T-helper 22 cell (primary cell): ENCODE measurements around the gene DSCAML1.
"Not testable (repeated sequence)": the region's sequence is repeated elsewhere in the genome, so short reads cannot be mapped to it uniquely, and the experiment has no call there.

ENCODE experiments used
- DNase-seq: peaks from one replicate; pipeline ENCODE4 v3.0.0-alpha.2; 2020; ENCODE audit warnings: low read depth

The DSCAML1 gene

DNA sequence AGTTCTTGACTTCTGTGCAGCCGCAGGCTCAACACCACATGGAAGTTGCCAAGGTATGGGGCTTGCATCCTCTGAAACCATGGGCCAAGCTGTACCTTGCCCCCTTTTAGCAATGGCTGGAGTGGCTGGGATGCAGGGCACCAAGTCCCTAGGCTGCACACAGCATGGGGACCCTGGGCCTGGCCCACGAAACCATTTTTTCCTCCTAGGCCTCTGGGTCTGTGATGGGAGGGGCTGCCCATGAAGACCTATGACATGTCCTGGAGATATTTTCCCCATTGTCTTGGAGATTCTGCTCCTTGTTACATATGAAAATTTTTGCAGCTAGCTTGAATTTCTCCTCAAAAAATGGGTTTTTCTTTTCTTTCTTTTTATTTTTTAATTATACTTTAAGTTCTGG, 398.4 kb downstream of the DSCAML1 start:
- not testable (repeated sequence) for DNase-seq

DNA sequence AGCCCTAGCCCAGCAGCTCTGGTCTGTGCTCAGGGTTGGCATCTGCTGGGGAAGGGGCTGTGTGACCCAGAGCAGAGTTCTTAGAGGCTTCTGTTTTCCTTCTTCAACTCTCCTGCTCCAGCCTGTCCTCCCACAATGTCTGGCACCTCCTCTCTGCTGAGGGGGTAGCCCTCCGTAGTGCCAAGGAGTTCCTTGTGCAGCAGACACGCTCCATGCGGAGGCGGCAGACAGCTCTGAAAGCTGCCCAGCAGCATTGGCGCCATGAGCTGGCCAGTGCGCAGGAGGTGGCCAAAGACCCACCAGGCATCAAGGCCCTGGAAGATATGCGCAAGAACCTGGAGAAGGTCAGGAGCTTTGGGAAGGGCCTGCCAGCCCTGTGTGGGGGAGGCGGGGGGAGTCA, 400.0 kb downstream of the DSCAML1 start:
- DNase-seq, result no peak

GRCh38 chr11:117395476-117395875, 401.5 kb downstream of the DSCAML1 start:
- DNase-seq, result no peak

DNA sequence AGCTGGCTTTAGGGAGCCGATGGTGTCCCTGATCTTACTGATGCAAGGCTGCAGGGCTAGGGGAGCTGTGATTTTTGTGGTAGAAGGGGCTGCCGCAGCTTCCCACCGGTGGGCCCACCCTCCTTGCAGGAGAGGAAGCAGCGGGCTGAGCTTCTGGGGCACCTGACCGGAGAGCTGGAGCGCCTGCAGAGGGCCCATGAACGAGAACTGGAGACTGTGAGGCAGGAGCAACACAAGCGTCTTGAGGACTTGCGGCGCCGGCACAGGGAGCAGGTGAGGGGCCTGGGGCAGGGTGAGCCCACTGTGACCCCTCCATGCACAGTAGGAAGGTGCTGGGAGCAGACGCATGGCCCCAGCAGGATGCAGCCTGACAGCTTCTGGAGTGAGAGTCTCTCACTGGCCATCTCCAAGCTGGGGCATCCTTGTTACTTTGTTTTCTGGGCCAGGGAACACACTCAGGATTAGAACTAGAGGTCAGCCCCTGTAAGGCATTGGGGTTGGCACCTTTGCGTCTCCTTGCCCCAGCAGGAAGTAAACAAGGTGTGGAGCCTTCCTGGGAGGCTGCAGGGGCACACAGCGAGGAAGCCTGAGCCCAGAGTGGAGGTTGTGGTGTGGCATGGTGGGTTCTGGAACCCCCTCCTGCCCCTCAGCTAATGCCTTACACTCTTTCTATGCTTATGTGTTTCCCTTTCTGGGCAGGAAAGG, 402.6 kb downstream of the DSCAML1 start:
- no peak for DNase-seq

- DNase-seq, result no peak
Measured at GRCh38 chr11:117392979-117393378, 404.0 kb downstream of the DSCAML1 start.

DNA sequence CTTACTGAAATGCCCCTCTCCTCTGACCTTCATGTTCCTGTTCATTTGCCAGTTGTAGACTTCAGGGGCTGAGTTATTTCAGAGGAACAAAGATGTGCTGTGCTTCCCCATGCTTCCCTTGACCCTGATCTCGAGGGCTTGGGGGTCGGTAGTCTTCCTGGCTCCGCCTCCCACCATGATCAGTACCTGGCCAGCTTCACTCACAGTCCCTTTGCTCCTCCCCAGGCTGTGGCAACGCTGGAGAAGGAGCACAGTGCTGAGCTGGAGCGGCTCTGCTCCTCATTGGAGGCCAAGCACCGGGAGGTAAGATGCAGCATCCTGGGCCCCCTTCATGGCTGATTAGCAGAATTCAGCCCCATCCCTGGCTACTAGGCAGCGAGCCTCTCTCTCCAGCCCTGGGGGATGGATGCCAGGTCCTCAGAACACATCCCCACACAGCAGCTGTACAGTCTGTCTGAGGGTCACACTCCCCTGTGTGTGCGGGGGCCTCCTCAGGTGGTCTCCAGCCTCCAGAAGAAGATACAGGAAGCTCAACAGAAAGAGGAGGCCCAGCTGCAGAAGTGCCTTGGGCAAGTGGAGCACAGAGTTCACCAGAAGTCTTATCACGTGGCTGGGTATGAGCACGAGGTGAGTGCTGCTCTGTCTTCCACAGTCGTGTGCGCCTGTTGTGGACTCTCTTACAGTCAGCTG, 404.9 kb downstream of the DSCAML1 start:
- DNase-seq, result no peak

DNA sequence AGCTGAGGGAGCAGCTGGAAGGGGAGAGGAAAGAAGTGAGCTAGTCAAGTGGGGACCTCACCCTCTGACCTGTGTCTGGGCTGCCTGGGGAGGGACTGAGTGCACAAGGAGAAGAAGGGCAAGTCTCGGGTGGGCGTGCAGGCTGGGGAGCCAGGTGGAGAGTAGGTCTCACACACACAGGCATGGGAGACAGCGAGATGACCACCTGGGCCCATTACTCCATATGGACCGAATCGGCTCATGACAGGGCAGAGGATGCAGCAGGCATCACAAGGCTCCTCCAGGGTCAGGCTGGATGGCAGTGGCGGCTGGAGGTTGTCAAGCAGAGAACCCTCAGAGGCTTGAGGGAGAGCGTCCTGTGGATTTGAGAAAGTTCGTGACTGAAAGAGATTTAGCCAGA, 405.8 kb downstream of the DSCAML1 start:
- DNase-seq, result no peak

DNA sequence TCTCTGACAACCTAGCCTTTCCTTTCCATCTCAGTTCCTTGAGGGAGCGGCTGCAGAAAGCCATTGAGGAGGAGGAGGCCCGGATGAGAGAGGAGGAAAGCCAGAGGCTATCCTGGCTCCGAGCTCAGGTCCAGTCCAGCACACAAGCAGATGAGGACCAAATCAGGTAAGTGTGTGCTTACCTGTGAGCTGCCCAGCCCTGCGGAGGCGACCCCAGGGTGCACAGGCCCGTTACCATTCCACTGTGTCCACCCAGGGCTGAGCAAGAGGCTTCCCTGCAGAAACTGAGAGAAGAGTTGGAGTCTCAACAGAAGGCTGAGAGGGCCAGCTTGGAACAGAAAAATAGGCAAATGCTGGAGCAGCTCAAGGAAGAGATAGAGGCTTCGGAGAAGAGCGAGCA, 406.3 kb downstream of the DSCAML1 start:
- DNase-seq, result no peak

DNA sequence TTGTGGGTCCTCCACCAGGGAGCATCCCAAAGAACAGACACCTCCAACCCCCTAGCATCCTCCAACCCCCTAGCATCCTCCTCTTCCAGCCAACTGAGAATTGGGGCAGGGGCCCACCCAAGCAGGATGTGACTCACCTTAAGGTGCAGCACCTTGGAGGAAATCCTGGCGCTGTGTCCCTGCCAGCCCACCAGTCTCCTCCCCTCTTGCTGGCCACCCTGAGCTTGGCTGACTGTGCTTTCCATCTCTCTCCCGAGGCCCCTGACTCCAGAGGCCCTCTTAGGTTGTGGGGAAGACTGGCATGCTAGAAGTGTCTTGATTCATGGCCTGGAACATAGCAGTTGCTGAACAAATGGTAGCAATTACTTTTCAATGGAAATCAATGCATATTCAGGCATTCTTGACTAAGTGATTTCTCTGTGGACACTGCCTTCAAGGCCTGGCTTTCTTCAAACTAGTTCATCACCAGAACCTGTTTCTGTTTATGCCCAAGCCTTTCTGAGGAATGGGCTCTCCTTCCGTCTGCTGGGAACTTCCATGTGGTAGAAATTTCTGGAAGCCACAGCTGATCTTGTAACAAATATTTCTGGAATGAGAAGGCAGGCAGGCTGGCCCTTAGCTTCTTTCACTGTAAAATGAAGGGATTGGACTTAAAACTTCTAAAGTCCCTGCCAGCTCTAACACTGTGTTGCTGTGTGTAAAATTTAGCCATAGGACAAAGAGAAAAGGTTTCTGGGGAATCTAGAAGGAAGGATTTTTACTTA, 408.8 kb downstream of the DSCAML1 start:
- DNase-seq, result no peak

GRCh38 chr11:117385906-117386305, 411.1 kb downstream of the DSCAML1 start:
- DNase-seq, result no peak

DNA sequence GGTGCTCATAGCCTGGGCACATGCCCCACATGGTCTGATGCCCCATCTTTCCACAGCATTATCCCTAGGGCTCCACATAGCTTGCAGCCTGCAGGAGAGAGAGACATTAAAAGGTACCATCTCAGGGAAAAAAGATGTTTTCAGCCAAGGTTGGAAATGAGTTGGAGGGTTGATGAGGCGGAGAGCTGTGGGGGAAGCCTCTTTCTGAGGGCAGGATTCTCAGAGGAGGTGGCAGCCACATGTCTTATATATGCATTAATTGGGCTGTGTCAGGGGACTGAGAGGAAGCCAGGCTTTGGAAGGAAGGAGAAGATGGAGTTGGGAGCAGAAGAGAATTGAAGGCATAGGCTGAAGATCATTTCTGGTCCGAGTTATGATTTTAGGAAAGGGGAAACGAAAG, 411.5 kb downstream of the DSCAML1 start:
- DNase-seq, result no peak

DNA sequence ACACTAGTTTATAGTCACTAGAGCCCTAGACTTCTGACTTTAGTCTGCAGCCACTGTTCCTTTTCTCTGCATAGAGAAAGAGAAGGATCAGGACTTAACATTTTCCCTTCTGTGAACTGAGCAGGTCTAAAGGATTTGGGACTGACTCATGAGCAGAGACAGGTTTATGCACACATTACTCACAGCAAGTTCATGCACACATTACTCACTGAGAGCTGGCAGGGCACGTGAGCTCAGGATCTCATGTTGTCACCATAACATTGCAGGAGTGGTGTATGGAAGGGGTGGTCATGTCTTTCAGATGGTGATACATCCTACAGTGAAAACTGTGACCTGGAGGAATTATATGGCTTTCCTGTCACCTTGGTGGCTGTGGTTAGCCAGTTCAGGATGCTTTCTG, 413.0 kb downstream of the DSCAML1 start:
- DNase-seq, result no peak

GRCh38 chr11:117382746-117383145, 414.3 kb downstream of the DSCAML1 start:
- DNase-seq, result no peak

- no peak for DNase-seq
Measured at GRCh38 chr11:117381481-117382387, 415.3 kb downstream of the DSCAML1 start.

DNA sequence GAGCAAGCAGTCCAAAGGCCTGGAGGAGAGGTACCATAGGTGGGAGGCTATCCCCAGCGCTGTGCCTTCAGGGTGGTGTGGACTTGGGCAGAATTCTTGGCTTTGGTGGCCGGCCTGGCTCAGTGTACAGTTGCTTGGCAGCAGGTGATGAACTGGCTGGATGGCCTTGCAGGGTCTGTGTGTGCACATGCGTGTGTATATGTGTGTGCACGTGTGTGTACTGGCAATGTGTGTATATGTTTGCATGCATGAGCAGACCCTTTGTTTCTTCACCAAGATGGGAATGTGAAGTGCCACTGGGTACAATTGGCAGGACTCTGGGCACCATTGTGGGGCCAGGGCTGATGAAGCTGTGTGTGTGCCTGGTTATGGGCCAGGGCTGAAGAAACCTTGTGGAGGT, 416.3 kb downstream of the DSCAML1 start:
- DNase-seq, result no peak

DNA sequence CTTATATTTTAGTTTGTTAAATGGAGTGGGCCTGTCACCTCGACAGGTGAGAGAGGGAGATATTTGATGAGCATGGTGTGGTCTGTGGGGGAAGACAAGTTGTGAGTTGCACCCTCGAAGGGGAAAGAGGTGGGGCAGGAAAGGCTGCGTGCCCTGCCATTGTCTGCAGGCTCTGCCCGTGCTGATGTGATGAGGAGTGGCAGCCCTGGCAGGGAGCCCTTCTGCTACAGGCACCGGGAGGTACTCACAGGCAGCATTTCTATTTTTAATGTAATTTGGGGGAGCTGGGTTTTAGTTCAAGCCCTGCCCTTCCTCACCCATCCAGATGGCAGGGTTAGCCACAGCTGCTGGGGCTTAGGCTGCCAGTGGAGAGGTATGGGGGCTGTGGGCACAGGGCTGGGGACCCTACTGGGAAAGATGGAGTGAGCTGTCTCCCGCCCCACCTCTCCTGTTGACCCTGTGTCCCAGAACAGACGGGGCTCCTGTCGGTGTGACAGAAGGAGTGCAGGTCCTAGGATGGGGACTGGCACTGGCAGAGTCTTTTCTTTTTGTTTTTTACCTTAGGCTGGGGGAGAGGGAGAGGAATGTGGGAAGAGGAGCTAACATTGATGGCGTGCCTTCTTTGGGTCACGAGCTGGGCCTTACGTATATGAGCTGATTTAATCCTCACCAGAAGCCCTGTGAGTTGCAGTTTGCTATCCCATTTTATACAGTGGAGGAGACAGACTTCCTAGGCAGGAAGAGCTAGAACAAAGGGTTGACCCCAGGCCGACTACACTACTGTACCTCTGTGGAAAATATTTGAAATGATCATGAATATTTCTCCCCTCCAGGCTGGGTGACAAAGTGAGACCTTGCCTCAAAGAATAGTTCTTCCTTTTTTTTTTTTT, 417.8 kb downstream of the DSCAML1 start:
- DNase-seq, result no peak
